Measurements from ENCODE around the gene SLC6A8. TPM values are rescaled to one million over a fixed set of nuclear protein-coding genes. Genes with fewer than 3 reads are reported as not detected.

SLC6A8 gene
- total RNA-seq, 1 donor from 2014 or later = 26.9 TPM

Small RNAs within 50 kb of the gene (small RNA-seq; reads per million reads assigned to genes)
- not detected for gene RN7SL687P (ENCODE audit: low replicate concordance)

Other genes starting within 250 kb of the SLC6A8 start
- gene TREX2, start 241.9 kb upstream of the SLC6A8 start, total RNA-seq = 2.2 TPM
- gene HAUS7, start 217.3 kb upstream of the SLC6A8 start, total RNA-seq = 20.7 TPM
- gene BGN, start 192.9 kb upstream of the SLC6A8 start, total RNA-seq = 62.2 TPM
- gene ATP2B3, start 170.3 kb upstream of the SLC6A8 start, total RNA-seq = 0.41 TPM
- gene CCNQ, start 88.8 kb upstream of the SLC6A8 start, total RNA-seq = 11.1 TPM
- not detected for gene DUSP9, start 40.7 kb upstream of the SLC6A8 start, total RNA-seq
- gene PNCK, start 14.1 kb upstream of the SLC6A8 start, total RNA-seq = 0.92 TPM
- gene BCAP31, start 36.5 kb downstream of the SLC6A8 start, total RNA-seq = 84.2 TPM
- 12.0 TPM for gene ABCD1, start 36.9 kb downstream of the SLC6A8 start, total RNA-seq
- 6.8 TPM for gene PLXNB3, start 76.3 kb downstream of the SLC6A8 start, total RNA-seq
- gene SRPK3, start 93.1 kb downstream of the SLC6A8 start, total RNA-seq = 81.4 TPM
- 61.1 TPM for gene IDH3G, start 106.4 kb downstream of the SLC6A8 start, total RNA-seq
- 46.4 TPM for gene SSR4, start 106.7 kb downstream of the SLC6A8 start, total RNA-seq
- 4.1 TPM for gene PDZD4, start 142.6 kb downstream of the SLC6A8 start, total RNA-seq
- 17.5 TPM for gene L1CAM, start 198.2 kb downstream of the SLC6A8 start, total RNA-seq
- gene AVPR2, start 216.7 kb downstream of the SLC6A8 start, total RNA-seq = 1.7 TPM
- gene ARHGAP4, start 238.3 kb downstream of the SLC6A8 start, total RNA-seq = 19.6 TPM
- 47.8 TPM for gene NAA10, start 247.1 kb downstream of the SLC6A8 start, total RNA-seq

Data from tongue (tissue), 2 donors.